Measurements from ENCODE around the gene HPGD.
"Not testable (repeated sequence)": the region's sequence is repeated elsewhere in the genome, so short reads cannot be mapped to it uniquely, and the experiment has no call there.

HPGD gene

GRCh38 chr4:174490451-174490961 is 31.8 kb downstream of the HPGD start:
- Histone ChIP-seq H3K9me3 (ENCODE audit: control insufficient read depth, insufficient read depth, low read length) (no peaks in the 10 kb centered on the region), H4K20me1 (ENCODE audit: control insufficient read depth, insufficient read depth, low read depth, low read length) (no peaks in the 10 kb centered on the region), H3F3A (ENCODE audit: control insufficient read depth, insufficient read depth) (no peaks in the 10 kb centered on the region), H3K4me2 (ENCODE audit: low read length) (no peak overlapping the region), H3K9me2 (replicated peaks; ENCODE audit: control insufficient read depth, low read length) (no peaks in the 10 kb centered on the region), H3K4me3 (ENCODE audit: low read length) (no peak overlapping the region), H3K36me3 (ENCODE audit: control insufficient read depth, low read length) (no peaks in the 10 kb centered on the region), H3K4me1 (ENCODE audit: control insufficient read depth, low read length) (no peaks in the 10 kb centered on the region), H3K27me3 (ENCODE audit: control insufficient read depth, low read length) (0 out of 2 replicates have a peak, but pooled peaks cover 2% of the 10 kb centered on the region), H3K79me2 (ENCODE audit: control insufficient read depth, low read length) (no peaks in the 10 kb centered on the region), H3K27ac (ENCODE audit: low read depth, low read length) (no peak overlapping the region)
- TF ChIP-seq CTCF (IDR thresholded peaks at IDR 0.05; ENCODE audit: low read depth, low read length, poor library complexity, severe bottlenecking) (no peak), EZH2phosphoT487 (IDR thresholded peaks at IDR 0.05; ENCODE audit: borderline replicate concordance, low read length) (no peak)

GRCh38 chr4:174488368-174488767 is 33.9 kb downstream of the HPGD start:
- H3K79me2 ChIP-seq (ENCODE audit: control insufficient read depth, low read length); H3F3A ChIP-seq (ENCODE audit: control insufficient read depth, insufficient read depth); H3K4me3 ChIP-seq (ENCODE audit: low read length); H3K9me2 ChIP-seq (replicated peaks; ENCODE audit: control insufficient read depth, low read length); H3K9me3 ChIP-seq (ENCODE audit: control insufficient read depth, insufficient read depth, low read length); H3K27me3 ChIP-seq (ENCODE audit: control insufficient read depth, low read length); H3K4me2 ChIP-seq (ENCODE audit: low read length); H4K20me1 ChIP-seq (ENCODE audit: control insufficient read depth, insufficient read depth, low read depth, low read length); H3K4me1 ChIP-seq (ENCODE audit: control insufficient read depth, low read length); H3K36me3 ChIP-seq (ENCODE audit: control insufficient read depth, low read length); H3K27ac ChIP-seq (ENCODE audit: low read depth, low read length): not testable (repeated sequence)

GRCh38 chr4:174485025-174485424 is 37.3 kb downstream of the HPGD start:
- no peaks in the 10 kb centered on the region for H4K20me1 ChIP-seq (ENCODE audit: control insufficient read depth, insufficient read depth, low read depth, low read length)
- H3K27ac ChIP-seq (ENCODE audit: low read depth, low read length) = no peak overlapping the region
- no peaks in the 10 kb centered on the region for H3K9me2 ChIP-seq (replicated peaks; ENCODE audit: control insufficient read depth, low read length)
- peaks cover 9% of the 10 kb centered on the region for H3K4me1 ChIP-seq (ENCODE audit: control insufficient read depth, low read length)
- no peaks in the 10 kb centered on the region for H3F3A ChIP-seq (ENCODE audit: control insufficient read depth, insufficient read depth)
- H3K36me3 ChIP-seq (ENCODE audit: control insufficient read depth, low read length) = no peaks in the 10 kb centered on the region
- H3K4me3 ChIP-seq (ENCODE audit: low read length) = no peak overlapping the region
- no peak overlapping the region for H3K4me2 ChIP-seq (ENCODE audit: low read length)
- H3K79me2 ChIP-seq (ENCODE audit: control insufficient read depth, low read length) = no peaks in the 10 kb centered on the region
- H3K9me3 ChIP-seq (ENCODE audit: control insufficient read depth, insufficient read depth, low read length) = no peaks in the 10 kb centered on the region
- TF ChIP-seq EZH2phosphoT487 (IDR thresholded peaks at IDR 0.05; ENCODE audit: borderline replicate concordance, low read length) (no peak), CTCF (IDR thresholded peaks at IDR 0.05; ENCODE audit: low read depth, low read length, poor library complexity, severe bottlenecking) (no peak)
- H3K27me3 ChIP-seq (ENCODE audit: control insufficient read depth, low read length) = no peaks in the 10 kb centered on the region

GRCh38 chr4:174483792-174484191 is 38.5 kb downstream of the HPGD start:
- TF ChIP-seq CTCF (IDR thresholded peaks at IDR 0.05; ENCODE audit: low read depth, low read length, poor library complexity, severe bottlenecking) (no peak), EZH2phosphoT487 (IDR thresholded peaks at IDR 0.05; ENCODE audit: borderline replicate concordance, low read length) (no peak)
- Histone ChIP-seq H3K27ac (ENCODE audit: low read depth, low read length) (no peak overlapping the region), H3K4me2 (ENCODE audit: low read length) (no peak overlapping the region), H3K9me2 (replicated peaks; ENCODE audit: control insufficient read depth, low read length) (no peaks in the 10 kb centered on the region), H3K9me3 (ENCODE audit: control insufficient read depth, insufficient read depth, low read length) (no peaks in the 10 kb centered on the region), H3K27me3 (ENCODE audit: control insufficient read depth, low read length) (no peaks in the 10 kb centered on the region), H3K36me3 (ENCODE audit: control insufficient read depth, low read length) (no peaks in the 10 kb centered on the region), H4K20me1 (ENCODE audit: control insufficient read depth, insufficient read depth, low read depth, low read length) (no peaks in the 10 kb centered on the region), H3K4me1 (ENCODE audit: control insufficient read depth, low read length) (peaks cover 9% of the 10 kb centered on the region), H3K79me2 (ENCODE audit: control insufficient read depth, low read length) (no peaks in the 10 kb centered on the region), H3F3A (ENCODE audit: control insufficient read depth, insufficient read depth) (no peaks in the 10 kb centered on the region), H3K4me3 (ENCODE audit: low read length) (no peak overlapping the region)
